ENCODE results near the gene CFAP20DC.

GRCh38 chr3:58973796-58974195 is 76.0 kb downstream of the CFAP20DC start:
- TF ChIP-seq CTCF (IDR thresholded peaks at IDR 0.05) (no peak), POLR2AphosphoS5 (IDR thresholded peaks at IDR 0.05; ENCODE audit: insufficient read depth in 1 of 2, low read depth in 1 of 2) (no peak), POLR2A (IDR thresholded peaks at IDR 0.05) (no peak)

Measured in vagina (tissue), 2 donors.